OCI-LY1 (cell line): Measurements from ENCODE around the gene PRTFDC1.

Source experiments
- EZH2 ChIP-seq: fragments of 200-600 bp; sonication (generic), shearing (Covaris generic); IDR thresholded peaks from 2 replicates; pipeline ENCODE4 v1.8.0; 2017; ENCODE audit warnings: borderline replicate concordance, mixed run types, mild to moderate bottlenecking, antibody characterized with exemption, low read length, moderate library complexity, mixed read lengths
- TF ChIP-seq, protein P1 (sequence below): fragments of 200-600 bp; sonication (generic), shearing (Covaris generic); IDR thresholded peaks from 2 replicates; pipeline ENCODE4 v1.5.1; 2017; ENCODE audit warnings: mild to moderate bottlenecking, antibody characterized with exemption, low read length, moderate library complexity, mixed read lengths

DNA sequence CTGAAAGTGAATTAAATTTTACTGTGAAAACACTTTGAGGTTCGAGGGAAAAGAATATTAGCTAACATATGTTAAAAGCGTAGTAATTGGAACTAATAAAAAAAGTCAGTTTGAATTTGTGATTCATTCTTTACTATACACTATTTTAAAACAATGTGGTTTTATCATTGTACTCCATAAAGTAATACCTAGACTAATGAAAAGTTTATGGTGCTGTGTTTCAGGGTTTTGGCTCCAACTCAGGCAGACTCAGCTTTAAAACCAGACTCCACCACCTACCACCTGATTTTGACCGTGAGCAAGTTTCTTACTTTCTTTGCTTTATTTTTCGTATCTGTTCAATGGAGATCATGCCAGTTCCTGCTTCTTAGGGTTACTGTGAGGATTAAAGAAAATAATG, 9.2 kb upstream of the PRTFDC1 start:
- TF ChIP-seq, protein P1, sequence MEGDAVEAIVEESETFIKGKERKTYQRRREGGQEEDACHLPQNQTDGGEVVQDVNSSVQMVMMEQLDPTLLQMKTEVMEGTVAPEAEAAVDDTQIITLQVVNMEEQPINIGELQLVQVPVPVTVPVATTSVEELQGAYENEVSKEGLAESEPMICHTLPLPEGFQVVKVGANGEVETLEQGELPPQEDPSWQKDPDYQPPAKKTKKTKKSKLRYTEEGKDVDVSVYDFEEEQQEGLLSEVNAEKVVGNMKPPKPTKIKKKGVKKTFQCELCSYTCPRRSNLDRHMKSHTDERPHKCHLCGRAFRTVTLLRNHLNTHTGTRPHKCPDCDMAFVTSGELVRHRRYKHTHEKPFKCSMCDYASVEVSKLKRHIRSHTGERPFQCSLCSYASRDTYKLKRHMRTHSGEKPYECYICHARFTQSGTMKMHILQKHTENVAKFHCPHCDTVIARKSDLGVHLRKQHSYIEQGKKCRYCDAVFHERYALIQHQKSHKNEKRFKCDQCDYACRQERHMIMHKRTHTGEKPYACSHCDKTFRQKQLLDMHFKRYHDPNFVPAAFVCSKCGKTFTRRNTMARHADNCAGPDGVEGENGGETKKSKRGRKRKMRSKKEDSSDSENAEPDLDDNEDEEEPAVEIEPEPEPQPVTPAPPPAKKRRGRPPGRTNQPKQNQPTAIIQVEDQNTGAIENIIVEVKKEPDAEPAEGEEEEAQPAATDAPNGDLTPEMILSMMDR, result no peak
- TF ChIP-seq EZH2, result no peak
